H9 (cell line): ENCODE data around the gene FBXO41. TPM values are rescaled to one million over a fixed set of nuclear protein-coding genes. Genes with fewer than 3 reads are reported as not detected.

ENCODE experiments used
- DNase-seq: peaks from one replicate; pipeline ENCODE4 v3.0.0-alpha.2; 2017
- H2AFZ ChIP-seq: one replicate; pipeline ENCODE4 v1.6.1; 2013; ENCODE audit warnings: mild to moderate bottlenecking, low read length, control low read depth, moderate library complexity
- H2AK5ac ChIP-seq: 2 replicates; pipeline ENCODE4 v1.6.1; 2013; ENCODE audit warnings: low read length, control low read depth, mixed read lengths; ENCODE audit not compliant: insufficient read length
- H2BK120ac ChIP-seq: one replicate; pipeline ENCODE4 v1.6.1; 2013; ENCODE audit warnings: low read depth, mild to moderate bottlenecking, low read length, control low read depth, inconsistent platforms; ENCODE audit not compliant: poor library complexity, severe bottlenecking
- H2BK12ac ChIP-seq: 2 replicates; pipeline ENCODE4 v1.6.1; 2013; ENCODE audit warnings: low read length, control low read depth, mixed read lengths, low read depth; ENCODE audit not compliant: insufficient read length
- H2BK15ac ChIP-seq: 2 replicates; pipeline ENCODE4 v1.6.1; 2013; ENCODE audit warnings: low read depth, low read length, control low read depth
- H2BK20ac ChIP-seq: one replicate; pipeline ENCODE4 v1.6.1; 2013; ENCODE audit warnings: low read depth, mild to moderate bottlenecking, low read length, control low read depth, inconsistent platforms; ENCODE audit not compliant: poor library complexity, severe bottlenecking
- H2BK5ac ChIP-seq: 2 replicates; pipeline ENCODE4 v1.6.1; 2013; ENCODE audit warnings: low read length, control low read depth, mixed read lengths; ENCODE audit not compliant: insufficient read length
- H3K14ac ChIP-seq: 2 replicates; pipeline ENCODE4 v1.6.1; 2013; ENCODE audit warnings: low read length, control low read depth; ENCODE audit not compliant: insufficient read depth
- H3K18ac ChIP-seq: 2 replicates; pipeline ENCODE4 v1.6.1; 2013; ENCODE audit warnings: low read depth, mild to moderate bottlenecking, mixed read lengths, low read length, control low read depth; ENCODE audit not compliant: insufficient read length
- H3K23ac ChIP-seq: 2 replicates; pipeline ENCODE4 v1.6.1; 2013; ENCODE audit warnings: low read length, control low read depth, mixed read lengths, low read depth; ENCODE audit not compliant: insufficient read length
- H3K23me2 ChIP-seq: 2 replicates; pipeline ENCODE4 v1.6.1; 2013; ENCODE audit warnings: low read depth, mild to moderate bottlenecking, mixed read lengths, low read length, control low read depth; ENCODE audit not compliant: insufficient read length, poor library complexity, severe bottlenecking
- H3K27ac ChIP-seq: 2 replicates; pipeline ENCODE4 v1.5.1; 2013; ENCODE audit warnings: low read length, control low read depth, mixed read lengths, low read depth; ENCODE audit not compliant: insufficient read length
- H3K27me3 ChIP-seq: 2 replicates; pipeline ENCODE4 v1.6.1; 2013; ENCODE audit warnings: low read length, control low read depth, inconsistent platforms; ENCODE audit not compliant: insufficient read depth
- H3K4ac ChIP-seq: 2 replicates; pipeline ENCODE4 v1.6.1; 2013; ENCODE audit warnings: low read depth, mild to moderate bottlenecking, control low read depth, inconsistent platforms, low read length, moderate library complexity
- H3K4me1 ChIP-seq: 2 replicates; pipeline ENCODE4 v1.6.1; 2013; ENCODE audit warnings: low read length, control low read depth, inconsistent platforms; ENCODE audit not compliant: insufficient read depth
- H3K4me2 ChIP-seq: 2 replicates; pipeline ENCODE4 v1.6.1; 2013; ENCODE audit warnings: low read length, control low read depth, mixed read lengths; ENCODE audit not compliant: insufficient read length, insufficient read depth
- H3K56ac ChIP-seq: 2 replicates; pipeline ENCODE4 v1.6.1; 2013; ENCODE audit warnings: low read depth, mild to moderate bottlenecking, mixed read lengths, low read length, control low read depth; ENCODE audit not compliant: insufficient read length
- H3K79me1 ChIP-seq: 2 replicates; pipeline ENCODE4 v1.6.1; 2013; ENCODE audit warnings: low read depth, mild to moderate bottlenecking, moderate library complexity, low read length, control low read depth, inconsistent platforms; ENCODE audit not compliant: insufficient read depth, poor library complexity, severe bottlenecking
- H3K79me2 ChIP-seq: 2 replicates; pipeline ENCODE4 v1.6.1; 2013; ENCODE audit warnings: low read length, control low read depth, inconsistent platforms; ENCODE audit not compliant: insufficient read depth
- H3K9ac ChIP-seq: 2 replicates; pipeline ENCODE4 v1.6.1; 2013; ENCODE audit warnings: low read length, control low read depth, mixed read lengths; ENCODE audit not compliant: insufficient read length; ENCODE audit errors: extremely low read depth
- H3K9me3 ChIP-seq: one replicate; pipeline ENCODE4 v1.6.1; 2013; ENCODE audit warnings: low read depth, low read length, inconsistent platforms; ENCODE audit not compliant: control insufficient read depth
- H3T11ph ChIP-seq: one replicate; pipeline ENCODE4 v1.6.1; 2013; ENCODE audit warnings: mild to moderate bottlenecking, low read length, control low read depth, inconsistent platforms
- H4K20me1 ChIP-seq: one replicate; pipeline ENCODE4 v1.6.1; 2013; ENCODE audit not compliant: control insufficient read depth, insufficient read length, insufficient read depth
- H4K5ac ChIP-seq: 2 replicates; pipeline ENCODE4 v1.6.1; 2013; ENCODE audit warnings: low read depth, mild to moderate bottlenecking, mixed read lengths, low read length, control low read depth; ENCODE audit not compliant: insufficient read length
- H4K8ac ChIP-seq: replicated peaks from 2 replicates; pipeline ENCODE4 v1.6.1; 2013; ENCODE audit warnings: low read length, control low read depth, mixed read lengths, low read depth; ENCODE audit not compliant: insufficient read length
- H4K91ac ChIP-seq: 2 replicates; pipeline ENCODE4 v1.6.1; 2013; ENCODE audit warnings: low read depth, mild to moderate bottlenecking, moderate library complexity, mixed read lengths, low read length, control low read depth; ENCODE audit not compliant: insufficient read length
- H3K27ac Mint-ChIP-seq, 3 experiments: 2 replicates in 2 of 3; 3 replicates in 1 of 3; pipeline ENCODE4 v1.8.0; 2020 to 2021; ENCODE audit warnings: mixed read lengths in 3 of 3, mild to moderate bottlenecking in 1 of 3, moderate library complexity in 1 of 3
- H3K27me3 Mint-ChIP-seq: 2 replicates; pipeline ENCODE4 v1.8.0; 2021; ENCODE audit warnings: low read depth, mild to moderate bottlenecking, moderate library complexity, mixed read lengths
- H3K36me3 Mint-ChIP-seq, 3 experiments: 2 replicates in 2 of 3; 3 replicates in 1 of 3; pipeline ENCODE4 v1.8.0; 2020 to 2021; ENCODE audit warnings: low read depth in 3 of 3, mixed read lengths in 3 of 3; ENCODE audit not compliant: insufficient read depth in 1 of 3
- H3K4me1 Mint-ChIP-seq, 2 experiments: 2 replicates each; pipeline ENCODE4 v1.8.0; 2020; ENCODE audit warnings: mixed read lengths in 2 of 2
- H3K4me3 Mint-ChIP-seq, 2 experiments: 2 replicates in 1 of 2; 3 replicates in 1 of 2; pipeline ENCODE4 v1.8.0; 2020 to 2021; ENCODE audit warnings: mild to moderate bottlenecking in 2 of 2, mixed read lengths in 2 of 2, moderate library complexity in 1 of 2
- H3K9me3 Mint-ChIP-seq, 2 experiments: 2 replicates in 1 of 2; 3 replicates in 1 of 2; pipeline ENCODE4 v1.8.0; 2020; ENCODE audit warnings: mild to moderate bottlenecking in 2 of 2, mixed read lengths in 2 of 2, moderate library complexity in 1 of 2
- WGBS: extraction: QIAGEN DNeasy Blood & Tissue Kit; methylation state at CpG from one replicate; pipeline ENCODE4 v1.1.7; 2013; ENCODE audit warnings: missing lambda C conversion rate, low lambda C conversion rate, mixed read lengths; ENCODE audit not compliant: insufficient read length; ENCODE audit errors: extremely low coverage; 5-methylcytosine and 5-hydroxymethylcytosine counted together
- total RNA-seq: library from RNA; stranded (reverse); gene quantifications from 2 replicates; pipeline ENCODE4 v1.2.1, GENCODE V29; 2021
- TF ChIP-seq, protein P1 (sequence below): fragments of 200-600 bp; sonication (generic); conservative IDR thresholded peaks from 3 replicates; pipeline ENCODE4 v1.8.0; 2021; ENCODE audit warnings: antibody characterized with exemption, mild to moderate bottlenecking

The FBXO41 gene
- total RNA-seq, 1 experiment from 2014 or later, result 16.2 TPM

DNA sequence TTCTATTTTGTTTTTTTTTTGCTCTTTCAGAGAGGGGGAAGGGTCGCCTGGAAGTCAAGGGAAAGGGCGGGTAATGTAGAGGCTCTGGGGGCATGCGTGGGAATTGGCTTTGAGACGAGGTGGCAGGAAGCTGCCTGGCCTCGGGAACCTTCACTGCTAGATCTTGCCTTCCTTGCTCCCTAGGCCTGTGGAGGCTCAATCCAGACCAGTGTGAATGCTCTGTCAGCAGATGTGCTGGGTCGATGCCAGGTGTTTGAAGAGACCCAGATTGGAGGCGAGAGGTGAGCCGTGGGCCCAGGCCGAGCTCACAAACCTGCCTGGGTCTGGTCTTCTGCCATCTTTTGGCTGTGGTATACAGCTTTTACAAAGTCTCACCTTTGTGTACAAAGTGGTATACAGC lies 34.6 kb downstream of the FBXO41 start:
- H3K56ac ChIP-seq, result no peak overlapping the region
- H4K8ac ChIP-seq, result no peak overlapping the region
- H3K23ac ChIP-seq, result no peak overlapping the region
- H3K4me1 Mint-ChIP-seq, result no peaks in the 10 kb centered on the region
- TF ChIP-seq, protein P1, sequence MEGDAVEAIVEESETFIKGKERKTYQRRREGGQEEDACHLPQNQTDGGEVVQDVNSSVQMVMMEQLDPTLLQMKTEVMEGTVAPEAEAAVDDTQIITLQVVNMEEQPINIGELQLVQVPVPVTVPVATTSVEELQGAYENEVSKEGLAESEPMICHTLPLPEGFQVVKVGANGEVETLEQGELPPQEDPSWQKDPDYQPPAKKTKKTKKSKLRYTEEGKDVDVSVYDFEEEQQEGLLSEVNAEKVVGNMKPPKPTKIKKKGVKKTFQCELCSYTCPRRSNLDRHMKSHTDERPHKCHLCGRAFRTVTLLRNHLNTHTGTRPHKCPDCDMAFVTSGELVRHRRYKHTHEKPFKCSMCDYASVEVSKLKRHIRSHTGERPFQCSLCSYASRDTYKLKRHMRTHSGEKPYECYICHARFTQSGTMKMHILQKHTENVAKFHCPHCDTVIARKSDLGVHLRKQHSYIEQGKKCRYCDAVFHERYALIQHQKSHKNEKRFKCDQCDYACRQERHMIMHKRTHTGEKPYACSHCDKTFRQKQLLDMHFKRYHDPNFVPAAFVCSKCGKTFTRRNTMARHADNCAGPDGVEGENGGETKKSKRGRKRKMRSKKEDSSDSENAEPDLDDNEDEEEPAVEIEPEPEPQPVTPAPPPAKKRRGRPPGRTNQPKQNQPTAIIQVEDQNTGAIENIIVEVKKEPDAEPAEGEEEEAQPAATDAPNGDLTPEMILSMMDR, result no peak
- no peaks in the 10 kb centered on the region for H3K4me1 ChIP-seq
- H3K23me2 ChIP-seq, result no peaks in the 10 kb centered on the region
- no peaks in the 10 kb centered on the region for H3K9me3 Mint-ChIP-seq
- H3K36me3 Mint-ChIP-seq, result peaks cover 61 to 98% (median 84%) of the 10 kb centered on the region in 3 experiments
- H3K18ac ChIP-seq, result no peak overlapping the region
- WGBS, result no CpG with 5 or more reads among the region's 9 CpGs
- no peak overlapping the region for H2BK12ac ChIP-seq
- H3K4ac ChIP-seq, result no peak overlapping the region
- H3K27me3 Mint-ChIP-seq, result no peaks in the 10 kb centered on the region
- H4K5ac ChIP-seq, result no peak overlapping the region
- H3K14ac ChIP-seq, result no peak overlapping the region
- no peak overlapping the region for H3K4me3 Mint-ChIP-seq
- H2BK120ac ChIP-seq, result no peak overlapping the region
- no peak overlapping the region for H2AK5ac ChIP-seq
- no peak overlapping the region for H3K4me2 ChIP-seq
- H2BK5ac ChIP-seq, result no peak overlapping the region
- H4K91ac ChIP-seq, result no peak overlapping the region
- H3K79me1 ChIP-seq, result no peaks in the 10 kb centered on the region
- H3K9me3 ChIP-seq, result no peaks in the 10 kb centered on the region
- H3K9ac ChIP-seq, result no peak overlapping the region
- no peak overlapping the region for H2BK15ac ChIP-seq
- H3K27me3 ChIP-seq, result no peaks in the 10 kb centered on the region
- no peak overlapping the region for H3T11ph ChIP-seq
- no peak overlapping the region for H2BK20ac ChIP-seq
- H3K79me2 ChIP-seq, result no peaks in the 10 kb centered on the region
- H3K27ac Mint-ChIP-seq, result no peak overlapping the region
- DNase-seq, result no peak
- no peak overlapping the region for H2AFZ ChIP-seq
- no peak overlapping the region for H3K27ac ChIP-seq
- H4K20me1 ChIP-seq, result no peaks in the 10 kb centered on the region
